ENCODE measurements around the gene ABI2. TPM values are rescaled to one million over a fixed set of nuclear protein-coding genes. Genes with fewer than 3 reads are reported as not detected.

ABI2 gene
- total RNA-seq, 2 experiments from 2014 or later = 33.5 to 35.3 TPM

DNA sequence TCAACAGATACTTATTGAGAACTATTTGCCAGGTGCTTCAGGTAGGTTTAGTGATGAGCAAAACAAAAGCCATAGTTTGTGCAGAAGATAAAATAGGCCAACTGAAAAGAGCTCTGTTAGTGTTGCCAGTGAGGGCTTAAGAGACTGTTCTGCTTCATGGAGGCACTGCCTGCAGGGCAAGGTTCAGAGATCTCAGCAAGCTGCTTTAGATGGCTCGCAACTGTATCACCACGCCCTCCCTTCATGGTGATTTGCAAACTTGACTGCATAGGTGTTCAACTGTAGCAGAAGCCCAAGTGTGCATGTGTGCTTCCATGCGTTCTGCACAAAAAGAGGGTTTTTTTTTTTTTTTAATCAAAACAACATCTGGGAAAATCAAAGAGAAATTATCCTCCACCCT lies 122.4 kb downstream of the ABI2 start:
- H3K27me3 Mint-ChIP-seq = no peaks in the 10 kb centered on the region
- DNase-seq (no peak), ATAC-seq (no peak)
- ChIA-PET CTCF (no interaction called here), POLR2A (no interaction called here)
- intact Hi-C loops (cut with micrococcal nuclease) = loop anchor here (5.0 kb wide), 1 partner anchor 223 kb away; no protein-coding TSS in a partner anchor
- no peak overlapping the region for H3K27ac Mint-ChIP-seq
- H3K4me1 Mint-ChIP-seq (ENCODE audit: low read depth) = peaks cover 6% of the 10 kb centered on the region
- TF ChIP-seq, protein P1, sequence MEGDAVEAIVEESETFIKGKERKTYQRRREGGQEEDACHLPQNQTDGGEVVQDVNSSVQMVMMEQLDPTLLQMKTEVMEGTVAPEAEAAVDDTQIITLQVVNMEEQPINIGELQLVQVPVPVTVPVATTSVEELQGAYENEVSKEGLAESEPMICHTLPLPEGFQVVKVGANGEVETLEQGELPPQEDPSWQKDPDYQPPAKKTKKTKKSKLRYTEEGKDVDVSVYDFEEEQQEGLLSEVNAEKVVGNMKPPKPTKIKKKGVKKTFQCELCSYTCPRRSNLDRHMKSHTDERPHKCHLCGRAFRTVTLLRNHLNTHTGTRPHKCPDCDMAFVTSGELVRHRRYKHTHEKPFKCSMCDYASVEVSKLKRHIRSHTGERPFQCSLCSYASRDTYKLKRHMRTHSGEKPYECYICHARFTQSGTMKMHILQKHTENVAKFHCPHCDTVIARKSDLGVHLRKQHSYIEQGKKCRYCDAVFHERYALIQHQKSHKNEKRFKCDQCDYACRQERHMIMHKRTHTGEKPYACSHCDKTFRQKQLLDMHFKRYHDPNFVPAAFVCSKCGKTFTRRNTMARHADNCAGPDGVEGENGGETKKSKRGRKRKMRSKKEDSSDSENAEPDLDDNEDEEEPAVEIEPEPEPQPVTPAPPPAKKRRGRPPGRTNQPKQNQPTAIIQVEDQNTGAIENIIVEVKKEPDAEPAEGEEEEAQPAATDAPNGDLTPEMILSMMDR (IDR thresholded peaks at IDR 0.05) = no peak
- H3K9me3 Mint-ChIP-seq = no peaks in the 10 kb centered on the region
- no peak overlapping the region for H3K4me3 Mint-ChIP-seq
- H3K36me3 Mint-ChIP-seq (ENCODE audit: low read depth) = no peaks in the 10 kb centered on the region

DNA sequence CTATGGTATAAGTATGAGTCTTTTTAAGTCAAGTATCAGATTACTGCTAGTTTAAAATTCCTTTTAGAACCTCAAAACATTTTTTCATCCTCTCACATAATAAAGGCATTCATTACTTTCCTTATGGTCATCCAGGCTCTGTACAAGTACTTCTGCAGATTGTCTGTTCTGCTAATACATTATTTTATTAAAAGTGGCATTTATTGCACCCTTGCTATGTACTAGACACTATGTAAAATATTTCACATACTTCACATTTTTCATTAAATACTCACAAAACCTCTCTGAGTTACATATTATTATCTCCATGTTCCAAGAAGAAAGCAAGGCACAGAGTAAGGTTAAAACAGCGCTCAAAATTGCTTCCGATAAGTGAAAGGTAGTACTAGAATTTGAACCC lies 122.8 kb downstream of the ABI2 start:
- Mint-ChIP-seq H3K4me3 (no peak overlapping the region), H3K27ac (no peak overlapping the region), H3K36me3 (ENCODE audit: low read depth) (no peaks in the 10 kb centered on the region), H3K9me3 (no peaks in the 10 kb centered on the region), H3K4me1 (ENCODE audit: low read depth) (peaks cover 4% of the 10 kb centered on the region), H3K27me3 (no peaks in the 10 kb centered on the region)
- POLR2A ChIA-PET = no interaction called here
- intact Hi-C loops (cut with micrococcal nuclease) = loop anchor here (5.0 kb wide), 1 partner anchor 224 kb away; no protein-coding TSS in a partner anchor
- TF ChIP-seq, protein P1 (IDR thresholded peaks at IDR 0.05) = no peak
- CTCF ChIA-PET = no interaction called here
- ATAC-seq (no peak), DNase-seq (no peak)

DNA sequence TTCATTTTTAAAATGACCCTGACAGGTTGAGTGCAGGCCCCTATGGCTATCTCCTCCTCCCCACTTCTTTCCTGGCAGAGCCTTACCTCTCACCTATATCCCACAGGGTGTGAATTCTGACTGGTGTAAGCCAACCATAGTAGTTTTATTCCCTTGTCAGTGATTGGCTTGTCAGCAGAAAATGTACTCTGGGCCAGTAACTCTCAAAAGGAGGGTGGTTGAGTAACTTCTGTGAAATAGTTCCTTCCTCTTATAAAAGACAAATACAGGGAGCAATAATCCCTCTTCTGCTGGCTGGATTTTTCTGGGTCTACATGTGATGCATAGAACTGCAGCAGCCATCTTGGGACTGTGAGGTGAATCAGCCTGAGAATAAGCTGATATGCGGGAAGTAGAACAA lies 123.5 kb downstream of the ABI2 start:
- H3K27ac Mint-ChIP-seq = no peak overlapping the region
- ATAC-seq = no peak
- CTCF ChIA-PET = interaction anchor here (0.9 kb wide), 1 partner anchor 11 kb away, joined by 4 read pairs; no protein-coding TSS in a partner anchor

DNA sequence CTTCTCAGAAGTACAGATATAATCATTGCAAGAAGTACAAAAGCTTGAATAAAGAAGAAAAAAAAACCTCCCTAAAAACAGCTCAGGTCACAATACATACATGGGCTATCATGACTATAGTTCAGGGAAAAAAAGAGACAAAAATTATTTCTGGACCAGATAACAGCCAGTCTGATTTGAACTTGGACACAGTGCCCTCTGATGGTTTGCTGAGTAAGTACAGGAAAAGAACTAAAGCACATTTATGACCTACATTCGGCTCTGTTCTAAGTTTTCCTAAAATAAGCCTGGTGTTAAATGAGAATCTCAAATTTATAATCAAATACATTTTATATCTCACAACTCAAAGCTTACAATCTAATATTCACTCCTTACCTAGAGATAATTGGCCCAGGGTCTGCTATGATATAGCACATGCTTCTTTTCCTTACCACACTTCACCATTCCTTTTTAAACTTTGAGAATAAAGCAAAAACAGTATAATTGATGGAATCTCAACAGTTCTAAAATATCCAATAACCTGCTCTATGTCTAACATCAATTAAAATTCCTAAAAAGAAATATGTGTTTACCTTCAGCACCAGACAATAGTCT lies 125.8 kb downstream of the ABI2 start:
- Mint-ChIP-seq H3K27ac (no peak overlapping the region), H3K36me3 (ENCODE audit: low read depth) (no peaks in the 10 kb centered on the region), H3K27me3 (no peaks in the 10 kb centered on the region), H3K9me3 (no peaks in the 10 kb centered on the region), H3K4me3 (no peak overlapping the region), H3K4me1 (ENCODE audit: low read depth) (no peaks in the 10 kb centered on the region)
- ATAC-seq = peak; percentile 76
- CTCF ChIA-PET = interaction anchor here (0.6 to 3.0 kb wide), 17 partner anchors 10 to 581 kb away, joined by 3 to 14 read pairs (median 4); partner anchors contain the start of gene WDR12
- DNase-seq = peak; percentile 38
- intact Hi-C loops (cut with micrococcal nuclease) = loop anchor here (5.0 kb wide), 1 partner anchor 227 kb away; no protein-coding TSS in a partner anchor
- TF ChIP-seq, protein P1 (IDR thresholded peaks at IDR 0.05) = peak; percentile 89
- POLR2A ChIA-PET = interaction anchor here (0.5 kb wide), 1 partner anchor 652 kb away, joined by 3 read pairs; no protein-coding TSS in a partner anchor

More for the DNA sequence above, 123.5 kb downstream of the ABI2 start:
- intact Hi-C loops (cut with micrococcal nuclease) = loop anchor here (5.0 kb wide), 1 partner anchor 224 kb away; no protein-coding TSS in a partner anchor
- Mint-ChIP-seq H3K4me1 (ENCODE audit: low read depth) (no peaks in the 10 kb centered on the region), H3K36me3 (ENCODE audit: low read depth) (no peaks in the 10 kb centered on the region), H3K27me3 (no peaks in the 10 kb centered on the region), H3K9me3 (no peaks in the 10 kb centered on the region), H3K4me3 (no peak overlapping the region)
- no peak for DNase-seq
- TF ChIP-seq, protein P1 (IDR thresholded peaks at IDR 0.05) = no peak
- POLR2A ChIA-PET = no interaction called here

DNA sequence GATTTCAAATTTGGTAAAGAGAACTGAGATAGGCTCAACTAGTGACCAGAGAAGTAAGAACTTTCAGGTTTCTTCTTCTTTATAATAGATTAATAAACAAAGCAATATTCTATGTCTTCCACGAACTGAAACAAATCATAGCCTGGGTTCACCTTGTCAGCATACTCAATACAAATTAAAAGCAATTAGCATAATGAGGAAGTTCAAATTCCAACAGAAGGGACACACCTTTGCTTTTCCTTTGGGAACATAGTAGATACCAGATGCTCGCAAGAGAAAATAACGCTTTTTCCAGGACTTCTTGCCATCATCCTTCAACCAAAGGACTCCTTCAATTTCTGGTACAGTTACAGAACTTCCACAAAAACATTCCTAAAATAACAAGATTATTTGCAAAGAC lies 127.0 kb downstream of the ABI2 start:
- no peak for ATAC-seq
- CTCF ChIA-PET = interaction anchor here (0.6 to 3.0 kb wide), 7 partner anchors 9 to 360 kb away, joined by 3 to 14 read pairs (median 3); no protein-coding TSS in a partner anchor
- no peaks in the 10 kb centered on the region for H3K4me1 Mint-ChIP-seq (ENCODE audit: low read depth)
- DNase-seq = no peak
- H3K27me3 Mint-ChIP-seq = no peaks in the 10 kb centered on the region
- H3K36me3 Mint-ChIP-seq (ENCODE audit: low read depth) = no peaks in the 10 kb centered on the region
- H3K27ac Mint-ChIP-seq = no peak overlapping the region
- intact Hi-C loops (cut with micrococcal nuclease) = no loop called here
- H3K9me3 Mint-ChIP-seq = no peaks in the 10 kb centered on the region
- POLR2A ChIA-PET = no interaction called here
- TF ChIP-seq, protein P1 (IDR thresholded peaks at IDR 0.05) = no peak
- H3K4me3 Mint-ChIP-seq = no peak overlapping the region
